ENCODE measurements around the gene C16orf89.
A peak's percentile ranks its signal among the peaks of the same experiment; 100 is the strongest.
"Not testable (repeated sequence)": the region's sequence is repeated elsewhere in the genome, so short reads cannot be mapped to it uniquely, and the experiment has no call there.

GRCh38 chr16:5098221-5099159, 32.7 kb upstream of the C16orf89 start:
- peak; percentile 41; the same call in 1 of the 2 replicates for TF ChIP-seq POLR2AphosphoS5 (IDR thresholded peaks at IDR 0.05; ENCODE audit: low read depth)
- TF ChIP-seq, protein P1, sequence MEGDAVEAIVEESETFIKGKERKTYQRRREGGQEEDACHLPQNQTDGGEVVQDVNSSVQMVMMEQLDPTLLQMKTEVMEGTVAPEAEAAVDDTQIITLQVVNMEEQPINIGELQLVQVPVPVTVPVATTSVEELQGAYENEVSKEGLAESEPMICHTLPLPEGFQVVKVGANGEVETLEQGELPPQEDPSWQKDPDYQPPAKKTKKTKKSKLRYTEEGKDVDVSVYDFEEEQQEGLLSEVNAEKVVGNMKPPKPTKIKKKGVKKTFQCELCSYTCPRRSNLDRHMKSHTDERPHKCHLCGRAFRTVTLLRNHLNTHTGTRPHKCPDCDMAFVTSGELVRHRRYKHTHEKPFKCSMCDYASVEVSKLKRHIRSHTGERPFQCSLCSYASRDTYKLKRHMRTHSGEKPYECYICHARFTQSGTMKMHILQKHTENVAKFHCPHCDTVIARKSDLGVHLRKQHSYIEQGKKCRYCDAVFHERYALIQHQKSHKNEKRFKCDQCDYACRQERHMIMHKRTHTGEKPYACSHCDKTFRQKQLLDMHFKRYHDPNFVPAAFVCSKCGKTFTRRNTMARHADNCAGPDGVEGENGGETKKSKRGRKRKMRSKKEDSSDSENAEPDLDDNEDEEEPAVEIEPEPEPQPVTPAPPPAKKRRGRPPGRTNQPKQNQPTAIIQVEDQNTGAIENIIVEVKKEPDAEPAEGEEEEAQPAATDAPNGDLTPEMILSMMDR (conservative IDR thresholded peaks at IDR 0.05; ENCODE audit: low read depth in 2 of 2): not testable (repeated sequence)
